GM23338 (cell line): ENCODE results near the gene PLEKHH3. TPM values are rescaled to one million over a fixed set of nuclear protein-coding genes. Genes with fewer than 3 reads are reported as not detected.

Source experiments
- ATAC-seq: fragments of 200-7000 bp; cut with Tn5 transposase; 3 replicates; pipeline ENCODE4 v1.9.1; 2020
- DNase-seq: peaks from one replicate; pipeline ENCODE4 v3.0.0-alpha.2; 2015; ENCODE audit warnings: low spot score
- H2AFZ ChIP-seq: fragments of 200-600 bp; sonication (generic); 2 replicates; pipeline ENCODE4 v1.8.0; 2016; ENCODE audit warnings: antibody characterized with exemption, mild to moderate bottlenecking, moderate library complexity
- H3F3A ChIP-seq: fragments of 200-600 bp; sonication (generic); replicated peaks from 2 replicates; pipeline ENCODE4 v1.8.0; 2017; ENCODE audit warnings: antibody characterized with exemption, mixed run types, low read depth
- H3K27ac ChIP-seq: fragments of 200-600 bp; sonication (generic); 2 replicates; pipeline ENCODE4 v1.6.1; 2016; ENCODE audit warnings: low read depth
- H3K27me3 ChIP-seq: fragments of 200-600 bp; sonication (generic); 2 replicates; pipeline ENCODE4 v1.8.0; 2016; ENCODE audit warnings: mild to moderate bottlenecking, mixed run types, moderate library complexity; ENCODE audit not compliant: insufficient read depth
- H3K36me3 ChIP-seq: fragments of 200-600 bp; sonication (generic); 2 replicates; pipeline ENCODE4 v1.8.0; 2016; ENCODE audit warnings: mild to moderate bottlenecking; ENCODE audit not compliant: insufficient read depth
- H3K4me1 ChIP-seq: fragments of 200-600 bp; sonication (generic); 2 replicates; pipeline ENCODE4 v1.8.0; 2016; ENCODE audit warnings: mild to moderate bottlenecking, moderate library complexity; ENCODE audit not compliant: insufficient read depth
- H3K4me2 ChIP-seq: fragments of 200-600 bp; sonication (generic); 2 replicates; pipeline ENCODE4 v1.7.1; 2017; ENCODE audit warnings: mixed run types
- H3K4me3 ChIP-seq: fragments of 200-600 bp; sonication (generic); 2 replicates; pipeline ENCODE4 v1.6.1; 2016; ENCODE audit warnings: mixed run types
- H3K79me2 ChIP-seq: fragments of 200-600 bp; sonication (generic); replicated peaks from 2 replicates; pipeline ENCODE4 v1.8.0; 2017; ENCODE audit warnings: mild to moderate bottlenecking; ENCODE audit not compliant: insufficient read depth
- H3K9me2 ChIP-seq: fragments of 200-600 bp; sonication (generic); 2 replicates; pipeline ENCODE4 v1.8.0; 2017; ENCODE audit not compliant: insufficient read depth
- H4K20me1 ChIP-seq: fragments of 200-600 bp; sonication (generic); replicated peaks from 2 replicates; pipeline ENCODE4 v1.8.0; 2017; ENCODE audit warnings: mild to moderate bottlenecking; ENCODE audit not compliant: insufficient read depth
- H3K27ac Mint-ChIP-seq: 2 replicates; pipeline ENCODE4 v1.8.0; 2020; ENCODE audit warnings: inconsistent platforms, mild to moderate bottlenecking, moderate library complexity, mixed read lengths
- H3K27me3 Mint-ChIP-seq: 3 replicates; pipeline ENCODE4 v1.8.0; 2022; ENCODE audit warnings: low read depth, mild to moderate bottlenecking, moderate library complexity, mixed read lengths, inconsistent platforms; ENCODE audit not compliant: insufficient read depth, poor library complexity
- H3K36me3 Mint-ChIP-seq: 3 replicates; pipeline ENCODE4 v1.8.0; 2021; ENCODE audit warnings: low read depth, mild to moderate bottlenecking, inconsistent platforms, moderate library complexity, mixed read lengths
- H3K4me1 Mint-ChIP-seq: 3 replicates; pipeline ENCODE4 v1.8.0; 2020; ENCODE audit warnings: mild to moderate bottlenecking, inconsistent platforms, mixed read lengths
- H3K4me3 Mint-ChIP-seq: 3 replicates; pipeline ENCODE4 v1.8.0; 2021; ENCODE audit warnings: moderate library complexity, mild to moderate bottlenecking, inconsistent platforms, mixed read lengths
- H3K9me3 Mint-ChIP-seq: 3 replicates; pipeline ENCODE4 v1.8.0; 2020; ENCODE audit warnings: moderate library complexity, mild to moderate bottlenecking, inconsistent platforms, mixed read lengths
- CREB1 ChIP-seq: fragments of 250-450 bp; sonication (Bioruptor Pico); IDR thresholded peaks from 2 replicates; pipeline ENCODE4 v1.5.0; 2020; ENCODE audit warnings: low read depth, mild to moderate bottlenecking, moderate library complexity
- CTCF ChIP-seq, 2 experiments: fragments of 200-600 bp in 1 of 2; sonication (generic) in 1 of 2; conservative IDR thresholded peaks; 2 replicates each; pipeline versions ENCODE4 v1.5.1 to v1.6.1; 2016 to 2017; ENCODE audit warnings: antibody characterized with exemption in 2 of 2, low read depth in 2 of 2, mild to moderate bottlenecking in 2 of 2, moderate library complexity in 1 of 2
- ETS1 ChIP-seq: IDR thresholded peaks from 2 replicates; pipeline ENCODE4 v1.6.1; 2016; ENCODE audit warnings: antibody characterized with exemption
- EZH2 ChIP-seq: fragments of 200-600 bp; sonication (generic); IDR thresholded peaks from one replicate; pipeline ENCODE4 v1.8.0; 2017; ENCODE audit warnings: antibody characterized with exemption, mild to moderate bottlenecking, low read depth; ENCODE audit not compliant: unreplicated experiment
- NANOG ChIP-seq: IDR thresholded peaks from 2 replicates; pipeline ENCODE4 v1.6.1; 2016; ENCODE audit warnings: antibody characterized with exemption, borderline replicate concordance
- REST ChIP-seq: IDR thresholded peaks from one replicate; pipeline ENCODE4 v1.6.1; 2018; ENCODE audit warnings: antibody characterized with exemption; ENCODE audit not compliant: unreplicated experiment
- STAT1 ChIP-seq: IDR thresholded peaks from one replicate; pipeline ENCODE4 v1.6.1; 2016; ENCODE audit warnings: antibody characterized with exemption; ENCODE audit not compliant: unreplicated experiment
- ZNF462 ChIP-seq: fragments of 250-450 bp; sonication (Bioruptor Pico); IDR thresholded peaks from 2 replicates; pipeline ENCODE4 v1.5.0; 2020; ENCODE audit warnings: mild to moderate bottlenecking, moderate library complexity
- polyA plus RNA-seq: library from polyadenylated mRNA; unstranded; fragments of >200 nt; fragmentation: Nextera tagmentation; extraction: Ambion mirVana; gene quantifications from 2 replicates; pipeline ENCODE4 v1.2.1, GENCODE V29; 2016
- total RNA-seq: library from RNA; depleted of rRNA; stranded (reverse); fragments of >200 nt; shearing (Covaris generic); gene quantifications from 2 replicates; pipeline ENCODE4 v1.2.3, GENCODE V29; 2014

PLEKHH3 gene
- total and polyA plus RNA-seq, 2 experiments from 2014 or later = 10.9 to 24.2 TPM

- ATAC-seq = no peak
- H3K36me3 Mint-ChIP-seq = peaks cover 7% of the 10 kb centered on the region; the same call in 2 of the 3 replicates
Measured at GRCh38 chr17:42655528-42655927, 21.3 kb downstream of the PLEKHH3 start.

More at GRCh38 chr17:42655528-42655927, 21.3 kb downstream of the PLEKHH3 start:
- Mint-ChIP-seq H3K4me3 (no peak overlapping the region), H3K4me1 (peaks cover 19% of the 10 kb centered on the region), H3K27ac (no peak overlapping the region), H3K27me3 (peaks cover 12% of the 10 kb centered on the region), H3K9me3 (peaks cover 4% of the 10 kb centered on the region; the same call in 1 of the 3 replicates)
- H3K27me3 ChIP-seq = 0 out of 2 replicates have a peak, but pooled peaks cover 3% of the 10 kb centered on the region
- H4K20me1 ChIP-seq = no peaks in the 10 kb centered on the region
- TF ChIP-seq ZNF462 (CRISPR knock-in tag) (no peak), NANOG (no peak), CTCF (conservative IDR thresholded peaks at IDR 0.05; ENCODE audit: low read depth in 2 of 2) (no peak), ETS1 (no peak), CREB1 (CRISPR knock-in tag) (no peak), STAT1 (no peak), REST (no peak), EZH2 (no peak)
- H3K4me3 ChIP-seq = no peak overlapping the region
- no peak for DNase-seq
- peaks cover 8% of the 10 kb centered on the region for H3K4me1 ChIP-seq
- H3F3A ChIP-seq = 0 out of 2 replicates have a peak, but pooled peaks cover 8% of the 10 kb centered on the region
- no peaks in the 10 kb centered on the region for H3K36me3 ChIP-seq
- H3K4me2 ChIP-seq = no peak overlapping the region
- no peak overlapping the region for H3K27ac ChIP-seq
- no peak overlapping the region for H2AFZ ChIP-seq
- no peaks in the 10 kb centered on the region for H3K9me2 ChIP-seq
- no peaks in the 10 kb centered on the region for H3K79me2 ChIP-seq
